H1 (cell line): ENCODE measurements around the gene DVL1. TPM values are rescaled to one million over a fixed set of nuclear protein-coding genes. Genes with fewer than 3 reads are reported as not detected.

Source experiments
- TCF12 ChIP-seq: IDR thresholded peaks from 2 replicates; pipeline ENCODE4 v1.6.1; 2011; ENCODE audit warnings: low read depth, mild to moderate bottlenecking, low read length
- polyA plus RNA-seq, 7 experiments: library from polyadenylated mRNA; depleted of rRNA in 3 of 7; stranded (reverse) in 5 of 7; unstranded in 2 of 7; fragments of >200 nt in 5 of 7; fragments of 200-250 nt in 2 of 7; gene quantifications; 1 replicate in 5 of 7; 2 replicates in 1 of 7; 4 replicates in 1 of 7; pipeline versions ENCODE4 v1.2.1 to v1.2.3, GENCODE V29; 2011 to 2013; ENCODE audit warnings: missing spikeins in 2 of 7, mixed read lengths in 2 of 7
- total RNA-seq: library from RNA; stranded (reverse); fragmentation: NEBNext Ultra II Directional; extraction: Animal tissue kit (Norgen Biotek cat#: 25700); gene quantifications from 2 replicates; pipeline ENCODE4 v1.2.1, GENCODE V29; 2021

DVL1 gene
- total and polyA plus RNA-seq, 2 of the 8 experiments (the other 6 are each of a cell fraction or from before 2014, with no cell fraction given), result 39.4 to 58.9 TPM

- no peak for TF ChIP-seq TCF12
These were observed 44.6 kb downstream of the DVL1 start (continued) for GRCh38 chr1:1304331-1305299.
